ENCODE results near the gene GAST.

The GAST gene

GRCh38 chr17:41737680-41738023 is 25.5 kb downstream of the GAST start:
- DNase-seq (ENCODE audit: extremely low spot score, insufficient read length, low read depth) (no peak), FAIRE-seq (no peak)

GRCh38 chr17:41738077-41738800 is 26.1 kb downstream of the GAST start:
- FAIRE-seq (peak; percentile 84), DNase-seq (ENCODE audit: extremely low spot score, insufficient read length, low read depth) (peak; percentile 92)

- FAIRE-seq, result no peak
Measured at GRCh38 chr17:41738801-41739112, 26.6 kb downstream of the GAST start.

GRCh38 chr17:41739661-41740352 is 27.7 kb downstream of the GAST start:
- DNase-seq (ENCODE audit: extremely low spot score, insufficient read length, low read depth) (no peak), FAIRE-seq (no peak)

More at GRCh38 chr17:41738801-41739112, 26.6 kb downstream of the GAST start:
- DNase-seq (ENCODE audit: extremely low spot score, insufficient read length, low read depth), result no peak

- FAIRE-seq, result no peak
Measured at GRCh38 chr17:41740506-41740905, 28.4 kb downstream of the GAST start.

GRCh38 chr17:41741709-41742108 is 29.6 kb downstream of the GAST start:
- DNase-seq (ENCODE audit: extremely low spot score, insufficient read length, low read depth), result no peak
- FAIRE-seq, result no peak

More at GRCh38 chr17:41740506-41740905, 28.4 kb downstream of the GAST start:
- DNase-seq (ENCODE audit: extremely low spot score, insufficient read length, low read depth), result no peak

- DNase-seq (ENCODE audit: extremely low spot score, insufficient read length, low read depth) (no peak), FAIRE-seq (no peak)
Measured at GRCh38 chr17:41748275-41748674, 36.1 kb downstream of the GAST start.

- DNase-seq (ENCODE audit: extremely low spot score, insufficient read length, low read depth), result no peak
- no peak for FAIRE-seq
Measured at GRCh38 chr17:41750862-41751261, 38.7 kb downstream of the GAST start.

GRCh38 chr17:41751288-41751687 is 39.2 kb downstream of the GAST start:
- no peak for DNase-seq (ENCODE audit: extremely low spot score, insufficient read length, low read depth)
- no peak for FAIRE-seq

- DNase-seq (ENCODE audit: extremely low spot score, insufficient read length, low read depth), result no peak
- FAIRE-seq, result no peak
Measured at GRCh38 chr17:41754066-41754465, 41.9 kb downstream of the GAST start.

GRCh38 chr17:41758601-41759000 is 46.5 kb downstream of the GAST start:
- DNase-seq (ENCODE audit: extremely low spot score, insufficient read length, low read depth) (no peak), FAIRE-seq (no peak)

GRCh38 chr17:41760878-41761277 is 48.7 kb downstream of the GAST start:
- FAIRE-seq, result no peak

GRCh38 chr17:41762391-41762790 is 50.3 kb downstream of the GAST start:
- FAIRE-seq (no peak), DNase-seq (ENCODE audit: extremely low spot score, insufficient read length, low read depth) (no peak)

More at GRCh38 chr17:41760878-41761277, 48.7 kb downstream of the GAST start:
- no peak for DNase-seq (ENCODE audit: extremely low spot score, insufficient read length, low read depth)

GRCh38 chr17:41762841-41763240 is 50.7 kb downstream of the GAST start:
- DNase-seq (ENCODE audit: extremely low spot score, insufficient read length, low read depth), result no peak
- no peak for FAIRE-seq

- DNase-seq (ENCODE audit: extremely low spot score, insufficient read length, low read depth) (no peak), FAIRE-seq (no peak)
Measured at GRCh38 chr17:41763327-41763726, 51.2 kb downstream of the GAST start.
